Keratinocyte (primary cell): ENCODE measurements around the gene TEFM. TPM values are rescaled to one million over a fixed set of nuclear protein-coding genes. Genes with fewer than 3 reads are reported as not detected.

Experiments used
- DNase-seq: peaks from one replicate; pipeline ENCODE4 v3.0.0-alpha.2; 2011; ENCODE audit warnings: low read depth, missing footprints, low spot score
- FAIRE-seq: peaks from 2 replicates; lab custom pipeline; 2011; peaks lifted over from hg19 to GRCh38; lab: Jason Lieb, UNC
- H2AFZ ChIP-seq: 2 replicates; pipeline ENCODE4 v1.6.0; 2012; ENCODE audit warnings: low read length, control low read depth, inconsistent platforms; ENCODE audit not compliant: control insufficient read depth
- H3K27ac ChIP-seq: 2 replicates; pipeline ENCODE4 v1.5.1; 2011; ENCODE audit warnings: low read length; ENCODE audit not compliant: control insufficient read depth, insufficient read depth
- H3K27me3 ChIP-seq: 3 replicates; pipeline ENCODE4 v1.6.0; 2011; ENCODE audit warnings: low read length; ENCODE audit not compliant: control insufficient read depth, insufficient read depth; ENCODE audit errors: extremely low read depth
- H3K36me3 ChIP-seq, 2 experiments: 2 replicates in 1 of 2; 3 replicates in 1 of 2; pipeline ENCODE4 v1.5.1; 2011; ENCODE audit warnings: low read length in 2 of 2, mild to moderate bottlenecking in 1 of 2; ENCODE audit not compliant: control insufficient read depth in 2 of 2, insufficient read depth in 2 of 2; ENCODE audit errors: extremely low read depth in 1 of 2
- H3K4me1 ChIP-seq: 3 replicates; pipeline ENCODE4 v1.5.1; 2011; ENCODE audit warnings: low read length; ENCODE audit not compliant: control insufficient read depth, insufficient read depth; ENCODE audit errors: extremely low read depth
- H3K4me2 ChIP-seq: 3 replicates; pipeline ENCODE4 v1.6.0; 2011; ENCODE audit warnings: low read depth, low read length; ENCODE audit not compliant: control insufficient read depth, insufficient read depth; ENCODE audit errors: extremely low read depth
- H3K4me3 ChIP-seq, 3 experiments: fragments of 200-600 bp in 1 of 3; sonication (generic) in 1 of 3; 2 replicates in 2 of 3; 3 replicates in 1 of 3; pipeline ENCODE4 v1.5.1; 2011 to 2016; ENCODE audit warnings: low read length in 3 of 3, mild to moderate bottlenecking in 3 of 3, control low read depth in 2 of 3, inconsistent platforms in 1 of 3, low read depth in 1 of 3, mixed read lengths in 1 of 3, mixed run types in 1 of 3, moderate library complexity in 1 of 3; ENCODE audit not compliant: control insufficient read depth in 2 of 3, insufficient read depth in 2 of 3; ENCODE audit errors: extremely low read depth in 1 of 3
- H3K79me2 ChIP-seq: 2 replicates; pipeline ENCODE4 v1.6.0; 2012; ENCODE audit warnings: low read length; ENCODE audit not compliant: control insufficient read depth, insufficient read depth
- H3K9ac ChIP-seq: 3 replicates; pipeline ENCODE4 v1.6.0; 2011; ENCODE audit warnings: low read length; ENCODE audit not compliant: control insufficient read depth, insufficient read depth; ENCODE audit errors: extremely low read depth
- H3K9me1 ChIP-seq: 3 replicates; pipeline ENCODE4 v1.6.0; 2011; ENCODE audit warnings: low read length; ENCODE audit not compliant: control insufficient read depth, insufficient read depth; ENCODE audit errors: extremely low read depth
- H3K9me3 ChIP-seq: 2 replicates; pipeline ENCODE4 v1.5.1; 2012; ENCODE audit warnings: low read depth, low read length; ENCODE audit not compliant: control insufficient read depth
- H4K20me1 ChIP-seq: 3 replicates; pipeline ENCODE4 v1.6.0; 2011; ENCODE audit warnings: low read length; ENCODE audit not compliant: control insufficient read depth, insufficient read depth; ENCODE audit errors: extremely low read depth
- EZH2 ChIP-seq: IDR thresholded peaks from one replicate; pipeline ENCODE4 v1.6.1; 2012; ENCODE audit warnings: inconsistent platforms, mild to moderate bottlenecking, low read length, moderate library complexity
- dilution Hi-C: fragments of 300-500 bp; cut with MboI; formaldehyde crosslinking; loops from one replicate; pipeline ENCODE4 v1.7.0; 2020; ENCODE audit warnings: low sequenced_read_pairs; ENCODE audit not compliant: extremely low pct_ligation_motif_present
- polyA plus RNA-seq, 5 experiments: library from polyadenylated mRNA; depleted of rRNA in 3 of 5; stranded (reverse) in 3 of 5; stranded (forward) in 1 of 5; unstranded in 1 of 5; fragments of >200 nt; gene quantifications; 1 replicate in 1 of 5; 2 replicates in 3 of 5; 3 replicates in 1 of 5; pipeline versions ENCODE4 v1.2.1 to v1.2.3, GENCODE V29; 2011 to 2012; ENCODE audit warnings: missing spikeins in 2 of 5, low read depth in 1 of 5, low replicate concordance in 1 of 5
- TF ChIP-seq, protein P1 (sequence below), 3 experiments: IDR thresholded peaks in 1 of 3; conservative IDR thresholded peaks in 1 of 3; optimal IDR thresholded peaks in 1 of 3; 2 replicates in 2 of 3; 3 replicates in 1 of 3; pipeline versions ENCODE3 to v1.5.1; 2011; ENCODE audit warnings: low read length in 3 of 3, mild to moderate bottlenecking in 3 of 3, moderate library complexity in 2 of 3, control low read depth in 1 of 3, inconsistent platforms in 1 of 3; ENCODE audit not compliant: insufficient read depth in 2 of 3; ENCODE audit errors: extremely low read depth in 1 of 3

Gene TEFM
- polyA plus RNA-seq, 1 donor (not counting 4 experiments of a cell fraction or from before 2014, with no cell fraction given): 16.9 TPM

DNA sequence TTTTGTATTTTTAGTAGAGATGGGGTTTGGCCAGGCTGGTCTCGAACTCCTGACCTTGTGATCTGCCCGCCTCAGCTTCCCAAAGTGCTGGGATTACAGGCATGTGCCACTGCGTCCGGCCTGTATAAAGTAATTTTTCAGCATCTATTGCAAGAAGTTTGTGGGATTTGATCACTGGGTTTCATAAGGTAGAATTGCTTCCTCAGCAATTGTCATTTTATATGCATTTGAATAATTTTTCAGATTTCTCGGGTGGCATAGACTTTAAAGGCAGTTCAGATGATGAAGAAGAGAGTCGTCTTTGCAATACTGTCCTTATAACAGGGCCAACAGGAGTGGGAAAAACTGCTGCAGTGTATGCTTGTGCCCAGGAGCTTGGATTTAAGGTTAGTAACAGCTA lies 37.0 kb downstream of the TEFM start:
- H3K27ac ChIP-seq: no peak overlapping the region
- H3K9me3 ChIP-seq: no peaks in the 10 kb centered on the region
- DNase-seq (no peak), FAIRE-seq (no peak)
- no peaks in the 10 kb centered on the region for H3K27me3 ChIP-seq
- no peak for TF ChIP-seq EZH2
- TF ChIP-seq, protein P1, sequence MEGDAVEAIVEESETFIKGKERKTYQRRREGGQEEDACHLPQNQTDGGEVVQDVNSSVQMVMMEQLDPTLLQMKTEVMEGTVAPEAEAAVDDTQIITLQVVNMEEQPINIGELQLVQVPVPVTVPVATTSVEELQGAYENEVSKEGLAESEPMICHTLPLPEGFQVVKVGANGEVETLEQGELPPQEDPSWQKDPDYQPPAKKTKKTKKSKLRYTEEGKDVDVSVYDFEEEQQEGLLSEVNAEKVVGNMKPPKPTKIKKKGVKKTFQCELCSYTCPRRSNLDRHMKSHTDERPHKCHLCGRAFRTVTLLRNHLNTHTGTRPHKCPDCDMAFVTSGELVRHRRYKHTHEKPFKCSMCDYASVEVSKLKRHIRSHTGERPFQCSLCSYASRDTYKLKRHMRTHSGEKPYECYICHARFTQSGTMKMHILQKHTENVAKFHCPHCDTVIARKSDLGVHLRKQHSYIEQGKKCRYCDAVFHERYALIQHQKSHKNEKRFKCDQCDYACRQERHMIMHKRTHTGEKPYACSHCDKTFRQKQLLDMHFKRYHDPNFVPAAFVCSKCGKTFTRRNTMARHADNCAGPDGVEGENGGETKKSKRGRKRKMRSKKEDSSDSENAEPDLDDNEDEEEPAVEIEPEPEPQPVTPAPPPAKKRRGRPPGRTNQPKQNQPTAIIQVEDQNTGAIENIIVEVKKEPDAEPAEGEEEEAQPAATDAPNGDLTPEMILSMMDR (optimal IDR thresholded peaks at IDR 0.05 in 1 of 3, IDR thresholded peaks at IDR 0.05 in 1 of 3, conservative IDR thresholded peaks at IDR 0.05 in 1 of 3; ENCODE audit: extremely low read depth in 1 of 3, insufficient read depth in 2 of 3, low read length in 3 of 3): no peak
- no peaks in the 10 kb centered on the region for H3K4me1 ChIP-seq
- no peaks in the 10 kb centered on the region for H4K20me1 ChIP-seq
- no peaks in the 10 kb centered on the region for H3K79me2 ChIP-seq
- no peak overlapping the region for H3K9ac ChIP-seq
- no peak overlapping the region for H3K4me2 ChIP-seq
- no peak overlapping the region for H3K4me3 ChIP-seq
- H3K9me1 ChIP-seq: no peaks in the 10 kb centered on the region
- dilution Hi-C loops: no loop called here
- no peak overlapping the region for H2AFZ ChIP-seq
- H3K36me3 ChIP-seq: no peaks in the 10 kb centered on the region

DNA sequence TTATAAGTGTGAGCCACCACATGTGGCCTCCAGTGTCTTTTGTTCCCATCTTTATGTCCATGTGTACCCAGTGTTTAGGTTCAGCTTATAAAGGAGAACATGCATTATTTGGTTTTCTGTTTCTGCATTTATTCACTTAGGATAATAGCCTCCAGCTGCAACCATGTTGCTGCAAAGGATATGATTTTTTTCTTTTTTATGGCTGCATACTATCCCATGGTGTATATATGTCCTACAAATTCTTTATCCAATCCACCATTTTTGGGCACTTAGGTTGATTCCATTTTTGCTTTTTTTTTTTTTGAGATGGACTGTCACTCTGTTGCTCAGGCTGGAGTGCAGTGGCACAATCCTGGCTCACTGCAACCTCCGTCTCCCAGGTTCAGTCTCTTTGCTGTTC lies 41.4 kb downstream of the TEFM start:
- no peak for FAIRE-seq
- Histone ChIP-seq H4K20me1 (no peaks in the 10 kb centered on the region), H3K9me1 (no peaks in the 10 kb centered on the region), H3K4me2 (no peak overlapping the region), H3K9ac (no peak overlapping the region), H2AFZ (no peak overlapping the region), H3K79me2 (no peaks in the 10 kb centered on the region), H3K4me3 (no peak overlapping the region), H3K9me3 (no peaks in the 10 kb centered on the region), H3K27me3 (no peaks in the 10 kb centered on the region), H3K36me3 (no peaks in the 10 kb centered on the region), H3K27ac (no peak overlapping the region), H3K4me1 (no peaks in the 10 kb centered on the region)
- TF ChIP-seq, protein P1 (optimal IDR thresholded peaks at IDR 0.05 in 1 of 3, IDR thresholded peaks at IDR 0.05 in 1 of 3, conservative IDR thresholded peaks at IDR 0.05 in 1 of 3; ENCODE audit: extremely low read depth in 1 of 3, insufficient read depth in 2 of 3, low read length in 3 of 3): no peak
- no peak for TF ChIP-seq EZH2
- dilution Hi-C loops: no loop called here
- no peak for DNase-seq
